ENCODE measurements around the gene ASB10. TPM values are rescaled to one million over a fixed set of nuclear protein-coding genes. Genes with fewer than 3 reads are reported as not detected.

Gene ASB10
- polyA plus RNA-seq, 2 of the 4 experiments (the other 2 are of a cell fraction) = not detected

- TF ChIP-seq EP300 (IDR thresholded peaks at IDR 0.05) = no peak
- TF ChIP-seq JUN (IDR thresholded peaks at IDR 0.05) = no peak
- no peak for TF ChIP-seq RCOR1 (IDR thresholded peaks at IDR 0.05; ENCODE audit: low read depth, low read length)
- no peak for TF ChIP-seq E2F6 (IDR thresholded peaks at IDR 0.05; ENCODE audit: borderline replicate concordance, low read depth)
- no peak for TF ChIP-seq HMGXB4 (CRISPR knock-in tag; IDR thresholded peaks at IDR 0.05; ENCODE audit: borderline replicate concordance)
Measured at GRCh38 chr7:151168003-151168786, 18.9 kb downstream of the ASB10 start (continued).

GRCh38 chr7:151167197-151167961, 19.7 kb downstream of the ASB10 start, which contains the start of gene GBX1:
GBX1 (minus strand) TSS chr7:151167694; CDS start chr7:151167548, 146 bp downstream.
- POLR2A ChIA-PET = no interaction called here
- H3K4me2 ChIP-seq = peak within 1 kb of the TSS; percentile 96
- peak; percentile 26 to 57 for DNase-seq (ENCODE audit: low read depth in 1 of 2, low spot score in 1 of 2)

GRCh38 chr7:151166629-151167196, 20.3 kb downstream of the ASB10 start:
- ChIA-PET CTCF (interaction anchor here (0.7 to 7.3 kb wide), 19 partner anchors 7 to 204 kb away, joined by 3 to 63 read pairs (median 5); partner anchors contain the start of genes ABCF2 and H2BK1), POLR2A (no interaction called here)
- no peaks in the 10 kb centered on the region for H3K4me1 ChIP-seq
- 0 out of 6 replicates have a peak, but pooled peaks of 1 of the 2 experiments have one; percentile 1 for ATAC-seq
- WGBS (ENCODE audit: missing lambda C conversion rate) = 47% methylated on average over 21 of the region's 31 CpGs
- H3K4me2 ChIP-seq = peak overlapping the region; percentile 96
- TF ChIP-seq RNF2 (IDR thresholded peaks at IDR 0.05; ENCODE audit: borderline replicate concordance, low read depth) (0 out of 2 replicates have a peak, but pooled peaks have one; percentile 26), MYC (IDR thresholded peaks at IDR 0.05; ENCODE audit: borderline replicate concordance, low read length) (no peak), TP53 (CRISPR knock-in tag; IDR thresholded peaks at IDR 0.05) (no peak), KDM5A (IDR thresholded peaks at IDR 0.05) (no peak), NR3C1 (IDR thresholded peaks at IDR 0.05) (no peak), HOXA7 (CRISPR knock-in tag; IDR thresholded peaks at IDR 0.05) (no peak), JUNB (IDR thresholded peaks at IDR 0.05) (no peak), E2F6 (IDR thresholded peaks at IDR 0.05; ENCODE audit: borderline replicate concordance, low read depth) (no peak), CTCF (IDR thresholded peaks at IDR 0.05) (no peak)
- peak overlapping the region in 1 of 2 experiments; percentile 68; a peak in 3 of 6 replicates for H3K27ac ChIP-seq
- peak overlapping the region; percentile 59 for H3K4me3 ChIP-seq
- no peak for FAIRE-seq
- H3K9me3 ChIP-seq = no peaks in the 10 kb centered on the region
- no peak for DNase-seq (ENCODE audit: low read depth in 1 of 2, low spot score in 1 of 2)

More at GRCh38 chr7:151167197-151167961, 19.7 kb downstream of the ASB10 start, which contains the start of gene GBX1:
- ATAC-seq (peak; percentile 70 to 78), FAIRE-seq (no peak)
- CTCF ChIA-PET = interaction anchor here (0.6 to 7.3 kb wide), 33 partner anchors 8 to 150 kb away, joined by 3 to 63 read pairs (median 4); partner anchors contain the start of genes ABCF2 and H2BK1
- TF ChIP-seq CTCF (IDR thresholded peaks at IDR 0.05) = peak; percentile 20; the same call in 1 of the 3 replicates
- peak; percentile 21; the same call in 1 of the 2 replicates for TF ChIP-seq MAX (IDR thresholded peaks at IDR 0.05)
- no peak for TF ChIP-seq CBX8 (IDR thresholded peaks at IDR 0.05)
- 2% methylated on average over 27 of the region's 101 CpGs for WGBS (ENCODE audit: missing lambda C conversion rate)
- Histone ChIP-seq H3K4me3 (peak within 1 kb of the TSS; percentile 59), H3K9me3 (no peaks in the 10 kb centered on the region), H3K27ac (peak within 1 kb of the TSS; percentile 33 to 68; a peak in 5 of 6 replicates), H3K4me1 (no peaks in the 10 kb centered on the region)

Measured in A549 (cell line).